Common myeloid progenitor, CD34-positive (primary cell): ENCODE measurements around the gene YDJC. TPM values are rescaled to one million over a fixed set of nuclear protein-coding genes. Genes with fewer than 3 reads are reported as not detected.
A peak's percentile ranks its signal among the peaks of the same experiment; 100 is the strongest.
"Not testable (repeated sequence)": the region's sequence is repeated elsewhere in the genome, so short reads cannot be mapped to it uniquely, and the experiment has no call there.

ENCODE experiments used
- CTCF ChIA-PET: fragments of 350-600 bp; sonication (Branson Sonifier 250); formaldehyde crosslinking; loops from one replicate; lab custom pipeline; 2021; ENCODE audit warnings: antibody characterized with exemption; lab: Charles Lee
- POLR2A ChIA-PET: fragments of 350-600 bp; sonication (Branson Sonifier 250); formaldehyde crosslinking; loops from one replicate; lab custom pipeline; 2021; ENCODE audit warnings: antibody characterized with exemption; lab: Charles Lee
- DNase-seq, 3 donors: peaks; one replicate each; pipeline versions ENCODE4 v3.0.0 to v3.0.0-alpha.2; 2013
- H3K27ac ChIP-seq, 2 experiments: 1 replicate in 1 of 2; 2 replicates in 1 of 2; pipeline ENCODE4 v1.7.0; 2013; ENCODE audit warnings: inconsistent platforms in 2 of 2, low read length in 2 of 2, mild to moderate bottlenecking in 2 of 2, low read depth in 1 of 2, moderate library complexity in 1 of 2; ENCODE audit not compliant: severe bottlenecking in 2 of 2, insufficient read depth in 1 of 2, poor library complexity in 1 of 2
- H3K27me3 ChIP-seq, 5 experiments: replicated peaks in 2 of 5; 1 replicate in 3 of 5; 2 replicates in 2 of 5; pipeline versions ENCODE4 v1.6.1 to v1.7.0; 2013; ENCODE audit warnings: low read length in 4 of 5, mild to moderate bottlenecking in 2 of 5, moderate library complexity in 2 of 5, inconsistent platforms in 1 of 5; ENCODE audit not compliant: insufficient read depth in 5 of 5, control insufficient read depth in 4 of 5
- H3K36me3 ChIP-seq, 4 experiments: 1 replicate in 2 of 4; 2 replicates in 2 of 4; pipeline versions ENCODE4 v1.6.1 to v1.7.0; 2013; ENCODE audit warnings: low read length in 3 of 4, control low read depth in 1 of 4, mild to moderate bottlenecking in 1 of 4; ENCODE audit not compliant: control insufficient read depth in 4 of 4, insufficient read depth in 4 of 4
- H3K4me1 ChIP-seq, 4 experiments: 1 replicate in 3 of 4; 2 replicates in 1 of 4; pipeline versions ENCODE4 v1.6.1 to v1.7.1; 2013; ENCODE audit warnings: low read length in 3 of 4, mild to moderate bottlenecking in 3 of 4, control low read depth in 1 of 4, inconsistent platforms in 1 of 4, moderate library complexity in 1 of 4; ENCODE audit not compliant: control insufficient read depth in 4 of 4, insufficient read depth in 4 of 4; ENCODE audit errors: control extremely low read depth in 1 of 4
- H3K4me3 ChIP-seq, 7 experiments: 1 replicate in 4 of 7; 2 replicates in 3 of 7; pipeline versions ENCODE4 v1.5.1 to v1.7.0; 2013; ENCODE audit warnings: mild to moderate bottlenecking in 7 of 7, low read length in 6 of 7, moderate library complexity in 6 of 7, inconsistent platforms in 2 of 7, low read depth in 2 of 7, control low read depth in 1 of 7; ENCODE audit not compliant: insufficient read depth in 4 of 7, control insufficient read depth in 1 of 7; ENCODE audit errors: extremely low read depth in 1 of 7
- H3K9me3 ChIP-seq, 5 experiments: 1 replicate in 4 of 5; 2 replicates in 1 of 5; pipeline versions ENCODE4 v1.6.1 to v1.7.1; 2013; ENCODE audit warnings: low read length in 4 of 5, mild to moderate bottlenecking in 2 of 5, inconsistent platforms in 1 of 5, low read depth in 1 of 5, moderate library complexity in 1 of 5; ENCODE audit not compliant: control insufficient read depth in 4 of 5, insufficient read depth in 2 of 5; ENCODE audit errors: control extremely low read depth in 1 of 5
- WGBS: methylation state at CpG from one replicate; pipeline ENCODE4 v1.1.5; 2013; ENCODE audit not compliant: insufficient coverage; 5-methylcytosine and 5-hydroxymethylcytosine counted together
- polyA plus RNA-seq: library from polyadenylated mRNA; unstranded; fragments of 120-200 nt; gene quantifications from one replicate; pipeline ENCODE4 v1.2.1, GENCODE V29; 2013

YDJC gene
- polyA plus RNA-seq: 26.4 TPM

- DNase-seq: peak; percentile 96 to 98 (median 97)
- CTCF ChIA-PET: interaction anchor here (0.7 to 13.8 kb wide), 15 partner anchors 10 to 661 kb away, joined by 3 to 174 read pairs (median 4); partner anchors contain the start of gene SDF2L1
- H3K27ac ChIP-seq: peak within 1 kb of the TSS; percentile 74 to 91
- H3K36me3 ChIP-seq: peaks cover 13 to 36% (median 22%) of the 10 kb centered on the region in 4 experiments
- H3K4me3 ChIP-seq: peak within 1 kb of the TSS; percentile 84 to 98 (median 92)
- peaks cover 0 to 37% (median 28%) of the 10 kb centered on the region in 4 experiments for H3K4me1 ChIP-seq
- POLR2A ChIA-PET: interaction anchor here (0.5 to 4.1 kb wide), 5 partner anchors 13 to 31 kb away, joined by 3 to 41 read pairs (median 3); partner anchors contain the start of gene SDF2L1
- WGBS: 1% methylated on average over 65 of the region's 93 CpGs
- H3K9me3 ChIP-seq: no peaks in the 10 kb centered on the region
- H3K27me3 ChIP-seq: no peaks in the 10 kb centered on the region
Measured at GRCh38 chr22:21629255-21630149, at the start of gene YDJC. TSS of gene YDJC (minus strand) at chr22:21630022. CDS start at chr22:21630014, 8 bp downstream.

DNA sequence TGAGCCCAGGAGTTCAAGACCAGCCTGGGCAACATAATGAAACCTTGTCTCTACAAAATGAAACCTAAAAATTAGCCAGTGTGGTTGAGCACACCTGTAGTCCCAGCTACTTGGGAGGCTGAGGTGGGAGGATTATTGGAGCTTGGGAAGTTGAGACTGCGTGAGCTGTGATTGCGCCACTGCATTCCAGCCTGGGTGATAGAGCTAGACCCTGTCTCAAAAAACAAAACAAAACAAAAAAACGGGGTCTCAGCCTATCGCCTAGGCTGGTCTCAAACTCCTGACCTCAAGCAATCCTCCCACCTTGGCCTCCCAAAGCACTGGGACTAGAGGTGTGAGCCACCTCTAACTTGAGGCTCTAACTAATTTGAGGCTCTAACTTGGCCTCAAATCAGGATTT, 49.6 kb upstream of the YDJC start:
- Histone ChIP-seq H3K36me3 (peaks cover 11 to 49% (median 35%) of the 10 kb centered on the region in 4 experiments), H3K27ac (no peak overlapping the region), H3K4me1 (no peaks in the 10 kb centered on the region), H3K27me3 (no peaks in the 10 kb centered on the region), H3K4me3 (no peak overlapping the region), H3K9me3 (no peaks in the 10 kb centered on the region)
- DNase-seq: no peak
- ChIA-PET CTCF (interaction anchor here (1.4 kb wide), 1 partner anchor 14 kb away, joined by 3 read pairs; the partner anchor contains the start of gene PPIL2), POLR2A (no interaction called here)
- WGBS: 100% methylated on average over 1 of the region's 4 CpGs

DNA sequence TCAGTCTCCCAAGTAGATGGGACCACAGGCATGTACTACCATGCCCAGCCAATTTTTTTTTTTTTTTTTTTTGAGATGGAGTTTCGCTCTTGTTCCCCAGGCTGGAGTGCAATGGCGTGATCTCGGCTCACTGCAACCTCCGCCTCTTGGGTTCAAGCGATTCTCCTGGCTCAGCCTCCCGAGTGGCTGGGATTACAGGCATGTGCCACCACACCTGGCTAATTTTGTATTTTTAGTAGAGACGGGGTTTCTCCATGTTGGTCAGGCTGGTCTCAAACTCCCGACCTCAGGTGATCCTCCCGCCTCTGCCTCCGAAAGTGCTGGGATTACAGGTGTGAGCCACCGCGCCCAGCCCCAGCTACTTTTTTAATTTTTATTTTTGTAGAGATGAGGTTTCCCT, 49.0 kb upstream of the YDJC start:
- H3K27me3 ChIP-seq, POLR2A ChIA-PET, H3K4me1 ChIP-seq, H3K4me3 ChIP-seq, DNase-seq, H3K27ac ChIP-seq, H3K9me3 ChIP-seq: not testable (repeated sequence)
- CTCF ChIA-PET: interaction anchor here (1.4 kb wide), 1 partner anchor 13 kb away, joined by 3 read pairs; the partner anchor contains the start of gene PPIL2
- no CpG with 5 or more reads among the region's 12 CpGs for WGBS
- peaks cover 11 to 54% (median 38%) of the 10 kb centered on the region in 4 experiments for H3K36me3 ChIP-seq

DNA sequence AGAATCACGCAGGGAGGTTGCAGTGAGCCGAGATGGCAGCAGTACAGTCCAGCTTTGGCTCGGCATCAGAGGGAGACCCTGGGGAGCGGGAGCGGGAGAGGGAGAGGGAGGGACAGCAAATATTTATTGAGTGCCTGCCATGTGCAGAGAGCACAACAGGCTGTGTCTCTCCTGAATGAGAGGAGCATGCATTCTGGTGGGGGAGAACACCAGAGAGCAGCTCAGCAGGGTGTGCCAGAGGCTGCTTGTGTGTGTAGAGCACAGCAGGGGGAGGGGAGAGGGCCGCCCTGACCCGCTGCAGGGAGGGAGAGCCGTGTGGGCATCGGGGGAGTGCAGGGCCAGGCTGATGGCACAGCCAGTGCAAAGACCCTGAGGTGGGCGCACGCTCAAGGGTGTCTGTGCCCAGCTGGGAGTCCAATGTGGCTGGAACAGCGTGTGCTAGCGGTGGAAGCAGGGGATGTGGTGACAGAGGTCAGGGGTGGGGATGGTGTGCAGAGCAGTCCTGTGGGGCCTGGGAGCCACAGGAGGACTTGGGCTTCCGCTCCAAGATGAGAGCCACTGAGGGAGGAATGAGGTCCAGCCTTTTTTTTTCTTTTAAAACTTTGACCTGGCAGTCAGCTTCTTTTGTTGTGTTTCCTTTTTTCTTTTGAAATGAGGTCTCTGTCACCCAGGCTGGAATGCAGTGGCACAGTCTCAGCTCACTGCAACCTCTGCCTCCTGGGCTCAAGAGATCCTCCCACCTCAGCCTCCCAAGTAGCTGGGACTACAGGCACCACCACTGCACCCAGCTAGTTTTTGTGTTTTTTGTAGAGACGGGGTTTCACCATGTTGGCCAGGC, 48.0 kb upstream of the YDJC start:
- no peak overlapping the region for H3K27ac ChIP-seq
- no peak overlapping the region for H3K4me3 ChIP-seq
- no peaks in the 10 kb centered on the region for H3K27me3 ChIP-seq
- 90% methylated on average over 10 of the region's 15 CpGs for WGBS
- no peaks in the 10 kb centered on the region for H3K4me1 ChIP-seq
- H3K9me3 ChIP-seq: no peaks in the 10 kb centered on the region
- CTCF ChIA-PET: no interaction called here
- POLR2A ChIA-PET: no interaction called here
- no peak for DNase-seq
- peaks cover 8 to 57% (median 41%) of the 10 kb centered on the region in 4 experiments for H3K36me3 ChIP-seq

GRCh38 chr22:21674638-21675245, 44.9 kb upstream of the YDJC start:
- Histone ChIP-seq H3K36me3 (peaks cover 5 to 64% (median 45%) of the 10 kb centered on the region in 4 experiments), H3K4me3 (no peak overlapping the region), H3K4me1 (no peaks in the 10 kb centered on the region), H3K27ac (no peak overlapping the region), H3K27me3 (no peaks in the 10 kb centered on the region), H3K9me3 (no peaks in the 10 kb centered on the region)
- 96% methylated on average over 12 of the region's 12 CpGs for WGBS
- no peak for DNase-seq
- ChIA-PET CTCF (interaction anchor here (0.7 kb wide), 1 partner anchor 10 kb away, joined by 3 read pairs; no protein-coding TSS in a partner anchor), POLR2A (no interaction called here)

DNA sequence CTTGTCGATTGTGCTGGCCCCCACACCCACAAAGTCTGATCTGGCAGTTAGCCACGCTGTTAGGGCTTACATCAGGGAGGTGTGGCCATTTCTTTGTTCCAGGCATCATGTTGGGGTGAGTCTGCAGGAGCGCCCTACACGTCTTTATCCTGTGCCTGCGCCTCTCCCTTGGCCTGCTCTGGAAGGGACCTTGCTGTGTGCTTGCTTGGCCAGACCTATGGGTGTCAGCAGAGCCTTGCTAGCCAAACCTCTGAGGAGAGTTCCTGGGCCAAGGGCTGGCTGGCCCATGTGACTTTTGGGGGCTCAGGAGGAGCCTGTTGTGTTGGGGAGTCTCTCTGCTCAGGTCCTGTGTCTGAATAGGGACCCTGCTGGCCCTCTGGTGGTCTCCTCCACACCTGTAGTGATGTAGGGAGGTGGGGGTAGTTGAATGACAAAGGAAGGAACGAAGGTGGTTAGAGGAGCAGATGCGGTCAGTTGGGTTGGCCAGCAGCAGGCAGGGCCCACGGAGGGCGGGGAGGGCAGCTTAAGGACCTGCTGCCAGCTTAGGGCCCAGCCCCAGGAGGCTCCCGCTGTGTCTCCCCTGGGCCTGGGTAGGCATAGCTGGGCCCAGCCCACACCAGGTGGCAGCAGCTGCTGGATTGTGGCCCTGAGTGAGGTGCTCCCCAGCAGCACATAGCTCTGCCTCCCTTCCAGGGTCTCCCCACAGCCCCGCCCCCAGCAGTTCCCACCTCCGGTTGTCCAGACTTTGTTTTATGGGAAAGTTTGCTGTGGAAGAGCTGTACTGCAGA, 43.9 kb upstream of the YDJC start:
- 99% methylated on average over 9 of the region's 12 CpGs for WGBS
- no peaks in the 10 kb centered on the region for H3K27me3 ChIP-seq
- H3K4me3 ChIP-seq: no peak overlapping the region
- POLR2A ChIA-PET: no interaction called here
- no peak overlapping the region for H3K27ac ChIP-seq
- DNase-seq: no peak
- H3K4me1 ChIP-seq: no peaks in the 10 kb centered on the region
- peaks cover 5 to 65% (median 44%) of the 10 kb centered on the region in 4 experiments for H3K36me3 ChIP-seq
- CTCF ChIA-PET: no interaction called here
- H3K9me3 ChIP-seq: no peaks in the 10 kb centered on the region
